K562 (cell line): ENCODE measurements around the gene TTC21A. TPM values are rescaled to one million over a fixed set of nuclear protein-coding genes. Genes with fewer than 3 reads are reported as not detected.

Source experiments
- ATAC-seq: fragments of 200-7000 bp; cut with Tn5 transposase; 3 replicates; pipeline ENCODE4 v1.9.1; 2020; ENCODE audit warnings: moderate library complexity
- BruUV-seq: library from RNA; stranded (reverse); fragments of 400-500 nt; replicated peaks from 2 replicates; lab custom pipeline; 2021; lab: Mats Ljungman, UMichigan
- CTCF ChIA-PET: fragments of 300-600 bp; formaldehyde crosslinking; extraction: SDS; loops from one replicate; lab custom pipeline; 2021; ENCODE audit warnings: low intra/inter-chr PET ratio; lab: Yijun Ruan, JAX
- POLR2A ChIA-PET: fragments of 300-600, 350-650 bp; sonication (Branson Sonifier 250); formaldehyde crosslinking; extraction: SDS; loops from one replicate; lab custom pipeline; 2021; ENCODE audit warnings: antibody characterized with exemption, inconsistent platforms; lab: Yijun Ruan, JAX
- DNase-seq, 4 experiments: peaks; one replicate each; pipeline versions ENCODE4 v3.0.0 to v3.0.0-alpha.2; 2011 to 2018; ENCODE audit warnings: low spot score in 3 of 4, mixed read lengths in 3 of 4; ENCODE audit errors: extremely low read depth in 1 of 4
- FAIRE-seq: peaks from 2 replicates; lab custom pipeline; 2011; peaks lifted over from hg19 to GRCh38; lab: Jason Lieb, UNC
- H2AFZ ChIP-seq: 2 replicates; pipeline ENCODE4 v1.6.0; 2011; ENCODE audit warnings: low read depth, low read length, control low read depth, inconsistent platforms
- H3K27ac ChIP-seq: fragments of 200-600 bp; 3 replicates; pipeline ENCODE4 v1.8.0; 2011; ENCODE audit warnings: low read depth, mild to moderate bottlenecking, control low read depth, inconsistent platforms, low read length, moderate library complexity, mixed read lengths; ENCODE audit errors: extremely low read depth
- H3K27me3 ChIP-seq, 2 experiments: fragments of 300-600 bp in 1 of 2; 2 replicates in 1 of 2; 3 replicates in 1 of 2; pipeline versions ENCODE4 v1.6.0 to v1.8.0; 2011; ENCODE audit warnings: inconsistent platforms in 2 of 2, low read length in 2 of 2, mild to moderate bottlenecking in 1 of 2, mixed read lengths in 1 of 2, moderate library complexity in 1 of 2; ENCODE audit not compliant: control insufficient read depth in 2 of 2, insufficient read depth in 2 of 2
- H3K36me3 ChIP-seq: fragments of 300-600 bp; 3 replicates; pipeline ENCODE4 v1.8.0; 2011; ENCODE audit warnings: mild to moderate bottlenecking, low read length, inconsistent platforms; ENCODE audit not compliant: control insufficient read depth, insufficient read depth
- H3K4me1 ChIP-seq, 2 experiments: fragments of 200-600 bp in 1 of 2; replicated peaks in 1 of 2; 2 replicates in 1 of 2; 3 replicates in 1 of 2; pipeline versions ENCODE4 v1.5.1 to v1.8.0; 2011; ENCODE audit warnings: inconsistent platforms in 2 of 2, low read length in 2 of 2, mild to moderate bottlenecking in 1 of 2, mixed read lengths in 1 of 2, moderate library complexity in 1 of 2; ENCODE audit not compliant: control insufficient read depth in 2 of 2, insufficient read depth in 2 of 2
- H3K4me2 ChIP-seq: 2 replicates; pipeline ENCODE4 v1.6.1; 2011; ENCODE audit warnings: low read length, control low read depth, inconsistent platforms, mixed read lengths; ENCODE audit not compliant: insufficient read depth
- H3K4me3 ChIP-seq: fragments of 200-600 bp; sonication (generic), shearing (Covaris generic); 2 replicates; pipeline ENCODE4 v1.5.1; 2016; ENCODE audit warnings: control low read depth, inconsistent platforms
- H3K79me2 ChIP-seq: fragments of 200-600 bp; 3 replicates; pipeline ENCODE4 v1.8.0; 2011; ENCODE audit warnings: low read length, inconsistent platforms; ENCODE audit not compliant: control insufficient read depth, insufficient read depth
- H3K9ac ChIP-seq, 2 experiments: 2 replicates each; pipeline versions ENCODE4 v1.6.0 to v1.6.1; 2011; ENCODE audit warnings: low read depth in 2 of 2, low read length in 2 of 2, control low read depth in 1 of 2, inconsistent platforms in 1 of 2, mild to moderate bottlenecking in 1 of 2, mixed read lengths in 1 of 2; ENCODE audit not compliant: insufficient read depth in 1 of 2
- H3K9me1 ChIP-seq: one replicate; pipeline ENCODE4 v1.6.0; 2011; ENCODE audit warnings: inconsistent platforms, mild to moderate bottlenecking, low read length, moderate library complexity; ENCODE audit not compliant: control insufficient read depth, insufficient read depth
- H3K9me3 ChIP-seq: replicated peaks from 2 replicates; pipeline ENCODE4 v1.5.1; 2011; ENCODE audit warnings: low read depth, low read length, inconsistent platforms; ENCODE audit not compliant: control insufficient read depth, insufficient read depth
- H4K20me1 ChIP-seq: replicated peaks from 2 replicates; pipeline ENCODE4 v1.6.1; 2011; ENCODE audit warnings: low read length, inconsistent platforms, mixed read lengths; ENCODE audit not compliant: control insufficient read depth, insufficient read depth
- ARID2 ChIP-seq: fragments of 450-650 bp; IDR thresholded peaks from 2 replicates; pipeline ENCODE4 v1.6.1; 2017; ENCODE audit warnings: antibody characterized with exemption, mild to moderate bottlenecking
- BRCA1 ChIP-seq, 2 experiments: fragments of 450-650 bp in 1 of 2; sonication (generic) in 1 of 2; formaldehyde crosslinking in 1 of 2; IDR thresholded peaks; 2 replicates each; pipeline versions ENCODE4 v1.5.0 to v1.6.1; 2017 to 2020; ENCODE audit warnings: mild to moderate bottlenecking in 1 of 2, missing genetic modification reagents in 1 of 2
- E2F3 ChIP-seq: fragments of 250-450 bp; sonication (Bioruptor Pico); IDR thresholded peaks from 2 replicates; pipeline ENCODE4 v1.4.0; 2020; ENCODE audit warnings: mild to moderate bottlenecking
- GABPB1 ChIP-seq: sonication (generic); formaldehyde crosslinking; IDR thresholded peaks from 2 replicates; pipeline ENCODE4 v1.8.0; 2022; ENCODE audit warnings: mild to moderate bottlenecking, missing genetic modification reagents
- GATA2 ChIP-seq: sonication (generic); formaldehyde crosslinking; IDR thresholded peaks from 2 replicates; pipeline ENCODE4 v1.4.0; 2020; ENCODE audit warnings: mild to moderate bottlenecking, missing genetic modification reagents
- HMG20B ChIP-seq: fragments of 250-450 bp; sonication (Bioruptor Pico); IDR thresholded peaks from 2 replicates; pipeline ENCODE4 v1.5.0; 2021; ENCODE audit warnings: mild to moderate bottlenecking
- KHSRP ChIP-seq: fragments of 450-650 bp; IDR thresholded peaks from 2 replicates; pipeline ENCODE4 v1.6.1; 2017
- ZNF408 ChIP-seq: fragments of 250-450 bp; sonication (Bioruptor Pico); IDR thresholded peaks from 2 replicates; pipeline ENCODE4 v1.4.0; 2020; ENCODE audit warnings: low read depth, mild to moderate bottlenecking, moderate library complexity
- WGBS: fragments of 100-300 bp; shearing (Covaris generic); methylation state at CpG from one replicate; pipeline ENCODE4 v1.1.6; 2016; ENCODE audit warnings: low coverage, mixed read lengths; ENCODE audit not compliant: insufficient coverage; ENCODE audit errors: missing lambda C conversion rate; 5-methylcytosine and 5-hydroxymethylcytosine counted together
- in situ Hi-C: fragments of 300-500 bp; cut with MboI; formaldehyde crosslinking; loops from 4 replicates; pipeline ENCODE4 v1.15.0; 2018; ENCODE audit warnings: inconsistent platforms, mixed read lengths
- intact Hi-C: fragments of 100-400 bp; cut with micrococcal nuclease; formaldehyde crosslinking; loops from 2 replicates; pipeline ENCODE4 v1.14.2; 2022
- polyA plus RNA-seq, 8 experiments: library from polyadenylated mRNA; depleted of rRNA in 4 of 8; stranded (reverse) in 5 of 8; unstranded in 3 of 8; fragments of >200 nt; fragmentation: Nextera tagmentation in 2 of 8; fragmentation: Illumina TruSeq in 1 of 8; extraction: Ambion mirVana in 2 of 8; extraction: Trizol in 1 of 8; gene quantifications; 2 replicates each; pipeline versions ENCODE4 v1.2.1 to v1.2.3, GENCODE V29; 2011 to 2014; ENCODE audit warnings: inconsistent platforms in 1 of 8, missing spikeins in 1 of 8
- total RNA-seq, 7 experiments: library from RNA; depleted of rRNA in 6 of 7; stranded (reverse); fragments of >200 nt in 6 of 7; fragmentation: Illumina TruSeq in 2 of 7; extraction: Trizol in 2 of 7; gene quantifications; 2 replicates each; pipeline versions ENCODE4 v1.2.1 to v1.2.3, GENCODE V29; 2011 to 2021; ENCODE audit warnings: low replicate concordance in 1 of 7
- TF ChIP-seq, protein P1 (sequence below): fragments of 450-650 bp; IDR thresholded peaks from 2 replicates; pipeline ENCODE4 v1.6.1; 2018; ENCODE audit not compliant: partially characterized antibody
- TF ChIP-seq, protein P2 (sequence below): fragments of 250-450 bp; sonication (Bioruptor Pico); IDR thresholded peaks from 2 replicates; pipeline ENCODE4 v1.5.0; 2020; ENCODE audit warnings: mild to moderate bottlenecking

The TTC21A gene
- total and polyA plus RNA-seq, 9 of the 15 experiments (the other 6 are each of a cell fraction or from before 2014, with no cell fraction given): 0.22 to 1.4 (median 0.70) TPM

DNA sequence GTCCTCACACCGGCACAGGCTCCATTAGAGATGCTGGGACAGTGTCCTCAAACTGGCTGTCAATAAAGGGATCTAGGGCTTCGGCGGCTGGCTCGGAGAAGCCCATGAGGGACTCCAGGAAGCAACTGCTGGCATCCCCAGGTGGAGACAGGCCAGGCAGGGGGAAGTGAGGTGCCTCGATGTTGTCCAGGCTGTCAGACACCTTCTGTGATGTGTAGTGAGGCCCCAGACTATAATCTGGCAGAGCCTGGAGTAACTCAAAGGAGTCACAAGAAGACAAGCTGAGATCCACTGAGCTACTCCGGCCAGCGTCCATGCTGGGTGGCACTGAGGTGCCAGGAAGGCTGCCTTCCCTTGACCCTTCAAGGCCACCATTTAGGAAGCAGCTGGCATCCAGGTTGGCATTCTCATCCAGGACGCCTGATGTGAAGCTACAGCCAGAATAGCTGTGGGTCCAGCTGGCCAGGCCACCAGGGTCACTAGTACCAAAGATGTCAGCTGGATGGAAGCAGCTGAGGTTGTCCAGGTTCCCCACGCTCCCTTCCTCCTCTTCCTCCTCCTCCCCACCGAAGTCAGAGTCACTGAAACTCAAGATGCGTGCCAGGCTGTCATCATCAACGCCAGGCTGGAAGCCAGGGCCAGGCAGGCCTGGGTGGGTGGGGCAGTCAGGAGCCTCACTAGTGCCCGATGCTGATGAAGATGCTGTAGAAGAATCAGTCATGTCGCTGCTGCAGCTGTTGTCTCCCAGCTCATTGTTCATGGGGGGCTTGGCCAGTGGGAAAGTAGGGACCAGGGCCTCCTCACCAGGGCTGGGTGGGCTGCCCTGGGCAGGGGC lies 35.8 kb downstream of the TTC21A start:
- peaks cover 26 to 30% of the 10 kb centered on the region in 2 experiments for H3K4me1 ChIP-seq
- intact Hi-C loops (no loop called here), in situ Hi-C loops (no loop called here)
- peaks cover 24% of the 10 kb centered on the region for H3K79me2 ChIP-seq
- POLR2A ChIA-PET: interaction anchor here (1.0 to 1.6 kb wide), 5 partner anchors 9 to 53 kb away, joined by 4 to 7 read pairs (median 4); no protein-coding TSS in a partner anchor
- H3K9me3 ChIP-seq: no peaks in the 10 kb centered on the region
- CTCF ChIA-PET: no interaction called here
- no peak overlapping the region for H2AFZ ChIP-seq
- ATAC-seq (no peak), FAIRE-seq (no peak), DNase-seq (no peak)
- no TSS peak for BruUV-seq
- H3K4me3 ChIP-seq: no peak overlapping the region
- no peak overlapping the region for H3K4me2 ChIP-seq
- WGBS: 82% methylated on average over 13 of the region's 14 CpGs
- no peaks in the 10 kb centered on the region for H3K27me3 ChIP-seq
- H3K36me3 ChIP-seq: peaks cover 78% of the 10 kb centered on the region
- peak overlapping the region in 1 of 2 experiments; percentile 21; a peak in 1 of 4 replicates for H3K9ac ChIP-seq
- peaks cover 7% of the 10 kb centered on the region for H3K9me1 ChIP-seq
- no peak overlapping the region for H3K27ac ChIP-seq
- H4K20me1 ChIP-seq: peaks cover 50% of the 10 kb centered on the region
- TF ChIP-seq HMG20B (no peak), ZNF408 (CRISPR knock-in tag) (no peak), GABPB1 (CRISPR knock-in tag) (no peak), BRCA1 (IDR thresholded peaks at IDR 0.05) (no peak), BRCA1 (CRISPR knock-in tag; IDR thresholded peaks at IDR 0.05) (no peak), KHSRP (no peak), E2F3 (CRISPR knock-in tag) (no peak), ARID2 (no peak), GATA2 (CRISPR knock-in tag) (no peak)
- TF ChIP-seq, protein P1, sequence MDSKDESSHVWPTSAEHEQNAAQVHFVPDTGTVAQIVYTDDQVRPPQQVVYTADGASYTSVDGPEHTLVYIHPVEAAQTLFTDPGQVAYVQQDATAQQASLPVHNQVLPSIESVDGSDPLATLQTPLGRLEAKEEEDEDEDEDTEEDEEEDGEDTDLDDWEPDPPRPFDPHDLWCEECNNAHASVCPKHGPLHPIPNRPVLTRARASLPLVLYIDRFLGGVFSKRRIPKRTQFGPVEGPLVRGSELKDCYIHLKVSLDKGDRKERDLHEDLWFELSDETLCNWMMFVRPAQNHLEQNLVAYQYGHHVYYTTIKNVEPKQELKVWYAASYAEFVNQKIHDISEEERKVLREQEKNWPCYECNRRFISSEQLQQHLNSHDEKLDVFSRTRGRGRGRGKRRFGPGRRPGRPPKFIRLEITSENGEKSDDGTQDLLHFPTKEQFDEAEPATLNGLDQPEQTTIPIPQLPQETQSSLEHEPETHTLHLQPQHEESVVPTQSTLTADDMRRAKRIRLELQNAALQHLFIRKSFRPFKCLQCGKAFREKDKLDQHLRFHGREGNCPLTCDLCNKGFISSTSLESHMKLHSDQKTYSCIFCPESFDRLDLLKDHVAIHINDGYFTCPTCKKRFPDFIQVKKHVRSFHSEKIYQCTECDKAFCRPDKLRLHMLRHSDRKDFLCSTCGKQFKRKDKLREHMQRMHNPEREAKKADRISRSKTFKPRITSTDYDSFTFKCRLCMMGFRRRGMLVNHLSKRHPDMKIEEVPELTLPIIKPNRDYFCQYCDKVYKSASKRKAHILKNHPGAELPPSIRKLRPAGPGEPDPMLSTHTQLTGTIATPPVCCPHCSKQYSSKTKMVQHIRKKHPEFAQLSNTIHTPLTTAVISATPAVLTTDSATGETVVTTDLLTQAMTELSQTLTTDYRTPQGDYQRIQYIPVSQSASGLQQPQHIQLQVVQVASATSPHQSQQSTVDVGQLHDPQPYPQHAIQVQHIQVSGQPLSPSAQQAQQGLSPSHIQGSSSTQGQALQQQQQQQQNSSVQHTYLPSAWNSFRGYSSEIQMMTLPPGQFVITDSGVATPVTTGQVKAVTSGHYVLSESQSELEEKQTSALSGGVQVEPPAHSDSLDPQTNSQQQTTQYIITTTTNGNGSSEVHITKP: no peak
- TF ChIP-seq, protein P2, sequence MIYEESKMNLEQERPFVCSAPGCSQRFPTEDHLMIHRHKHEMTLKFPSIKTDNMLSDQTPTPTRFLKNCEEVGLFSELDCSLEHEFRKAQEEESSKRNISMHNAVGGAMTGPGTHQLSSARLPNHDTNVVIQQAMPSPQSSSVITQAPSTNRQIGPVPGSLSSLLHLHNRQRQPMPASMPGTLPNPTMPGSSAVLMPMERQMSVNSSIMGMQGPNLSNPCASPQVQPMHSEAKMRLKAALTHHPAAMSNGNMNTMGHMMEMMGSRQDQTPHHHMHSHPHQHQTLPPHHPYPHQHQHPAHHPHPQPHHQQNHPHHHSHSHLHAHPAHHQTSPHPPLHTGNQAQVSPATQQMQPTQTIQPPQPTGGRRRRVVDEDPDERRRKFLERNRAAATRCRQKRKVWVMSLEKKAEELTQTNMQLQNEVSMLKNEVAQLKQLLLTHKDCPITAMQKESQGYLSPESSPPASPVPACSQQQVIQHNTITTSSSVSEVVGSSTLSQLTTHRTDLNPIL (CRISPR knock-in tag): no peak
